H1 (cell line): Measurements from ENCODE around the gene BZW2. TPM values are rescaled to one million over a fixed set of nuclear protein-coding genes. Genes with fewer than 3 reads are reported as not detected.

Experiments used
- CTCF ChIA-PET: fragments of 300-600 bp; sonication (Branson Sonifier 250); formaldehyde crosslinking; loops from one replicate; lab custom pipeline; 2021; ENCODE audit not compliant: partially characterized antibody; lab: Charles Lee
- POLR2A ChIA-PET: fragments of 300-600 bp; sonication (Branson Sonifier 250); formaldehyde crosslinking; loops from one replicate; lab custom pipeline; 2021; ENCODE audit warnings: inconsistent platforms; ENCODE audit not compliant: partially characterized antibody; lab: Charles Lee
- DNase-seq, 2 experiments: peaks; one replicate each; pipeline versions ENCODE4 v3.0.0 to v3.0.0-alpha.2; 2010 to 2022; ENCODE audit warnings: low spot score in 2 of 2, low read depth in 1 of 2, mixed read lengths in 1 of 2
- FAIRE-seq: peaks from 2 replicates; lab custom pipeline; 2011; peaks lifted over from hg19 to GRCh38; lab: Jason Lieb, UNC
- H2AFZ ChIP-seq: 2 replicates; pipeline ENCODE4 v1.8.1; 2012; ENCODE audit warnings: low read length, inconsistent platforms
- H2AK5ac ChIP-seq: 2 replicates; pipeline ENCODE4 v1.6.1; 2013; ENCODE audit warnings: low read depth, low read length
- H2BK120ac ChIP-seq: replicated peaks from 2 replicates; pipeline ENCODE3; 2013; ENCODE audit warnings: low read depth, low read length, inconsistent platforms
- H2BK12ac ChIP-seq: 2 replicates; pipeline ENCODE4 v1.6.1; 2013; ENCODE audit warnings: low read depth, low read length
- H2BK15ac ChIP-seq: 2 replicates; pipeline ENCODE4 v1.6.1; 2013; ENCODE audit warnings: low read length
- H2BK20ac ChIP-seq: 2 replicates; pipeline ENCODE4 v1.6.1; 2013; ENCODE audit warnings: low read length
- H2BK5ac ChIP-seq: 2 replicates; pipeline ENCODE4 v1.6.1; 2013; ENCODE audit warnings: low read depth, low read length
- H3K14ac ChIP-seq: 2 replicates; pipeline ENCODE4 v1.6.1; 2013; ENCODE audit warnings: inconsistent platforms; ENCODE audit not compliant: insufficient read length
- H3K18ac ChIP-seq: 2 replicates; pipeline ENCODE4 v1.6.1; 2013; ENCODE audit warnings: low read length; ENCODE audit errors: extremely low read depth
- H3K23ac ChIP-seq: 2 replicates; pipeline ENCODE4 v1.6.1; 2013; ENCODE audit warnings: inconsistent platforms; ENCODE audit not compliant: insufficient read length
- H3K23me2 ChIP-seq: 2 replicates; pipeline ENCODE4 v1.6.1; 2013; ENCODE audit warnings: low read depth, low read length
- H3K27ac ChIP-seq: 2 replicates; pipeline ENCODE4 v1.6.1; 2011; ENCODE audit warnings: low read depth, low read length, inconsistent platforms
- H3K27me3 ChIP-seq, 4 experiments: replicated peaks in 1 of 4; 1 replicate in 1 of 4; 2 replicates in 3 of 4; pipeline versions ENCODE4 v1.6.1 to v1.8.1; 2011 to 2013; ENCODE audit warnings: low read length in 3 of 4, mild to moderate bottlenecking in 3 of 4, inconsistent platforms in 2 of 4, mixed read lengths in 2 of 4, moderate library complexity in 1 of 4; ENCODE audit not compliant: control insufficient read depth in 3 of 4, insufficient read depth in 3 of 4; ENCODE audit errors: extremely low read depth in 1 of 4
- H3K36me3 ChIP-seq, 4 experiments: 2 replicates each; pipeline versions ENCODE4 v1.6.1 to v1.8.1; 2011 to 2013; ENCODE audit warnings: mild to moderate bottlenecking in 4 of 4, low read length in 3 of 4, moderate library complexity in 2 of 4, control low read depth in 1 of 4, inconsistent platforms in 1 of 4; ENCODE audit not compliant: insufficient read depth in 4 of 4, control insufficient read depth in 2 of 4
- H3K4ac ChIP-seq: replicated peaks from 2 replicates; pipeline ENCODE3; 2013; ENCODE audit warnings: low read length, low read depth, mixed read lengths, inconsistent platforms; ENCODE audit not compliant: insufficient read length
- H3K4me1 ChIP-seq, 4 experiments: replicated peaks in 1 of 4; 1 replicate in 1 of 4; 2 replicates in 3 of 4; pipeline versions ENCODE4 v1.6.1 to v1.8.1; 2011 to 2013; ENCODE audit warnings: low read length in 3 of 4, inconsistent platforms in 2 of 4, mixed read lengths in 1 of 4; ENCODE audit not compliant: insufficient read depth in 4 of 4, control insufficient read depth in 3 of 4
- H3K4me2 ChIP-seq, 2 experiments: 2 replicates each; pipeline versions ENCODE4 v1.6.1 to v1.8.1; 2011 to 2013; ENCODE audit warnings: low read depth in 2 of 2, low read length in 2 of 2, control low read depth in 1 of 2, inconsistent platforms in 1 of 2, mild to moderate bottlenecking in 1 of 2; ENCODE audit not compliant: insufficient read depth in 1 of 2
- H3K4me3 ChIP-seq, 4 experiments: fragments of 200-600, 300-600 bp in 1 of 4; sonication (generic), shearing (Covaris generic), sonication (Bioruptor Twin) in 1 of 4; 2 replicates each; pipeline versions ENCODE4 v1.5.1 to v1.8.1; 2011 to 2016; ENCODE audit warnings: low read length in 4 of 4, low read depth in 3 of 4, control low read depth in 2 of 4, inconsistent platforms in 2 of 4, mild to moderate bottlenecking in 2 of 4, mixed read lengths in 1 of 4, moderate library complexity in 1 of 4; ENCODE audit not compliant: insufficient read depth in 2 of 4; ENCODE audit errors: extremely low read depth in 1 of 4
- H3K56ac ChIP-seq: replicated peaks from 2 replicates; pipeline ENCODE3; 2013; ENCODE audit warnings: low read depth, mild to moderate bottlenecking, mixed read lengths, low read length, inconsistent platforms; ENCODE audit not compliant: insufficient read length
- H3K79me1 ChIP-seq: 2 replicates; pipeline ENCODE4 v1.6.1; 2013; ENCODE audit warnings: low read depth, low read length, control low read depth
- H3K79me2 ChIP-seq, 2 experiments: 2 replicates each; pipeline versions ENCODE4 v1.6.1 to v1.8.1; 2012 to 2013; ENCODE audit warnings: low read length in 2 of 2, mild to moderate bottlenecking in 2 of 2, inconsistent platforms in 1 of 2; ENCODE audit not compliant: insufficient read depth in 2 of 2, control insufficient read depth in 1 of 2
- H3K9ac ChIP-seq, 4 experiments: replicated peaks in 1 of 4; 1 replicate in 1 of 4; 2 replicates in 3 of 4; pipeline versions ENCODE4 v1.6.1 to v1.8.1; 2011 to 2013; ENCODE audit warnings: low read depth in 3 of 4, low read length in 3 of 4, control low read depth in 2 of 4, mild to moderate bottlenecking in 2 of 4, moderate library complexity in 2 of 4, inconsistent platforms in 1 of 4; ENCODE audit errors: extremely low read depth in 1 of 4
- H3K9me3 ChIP-seq, 2 experiments: 2 replicates each; pipeline versions ENCODE4 v1.6.1 to v1.8.1; 2012 to 2013; ENCODE audit warnings: mild to moderate bottlenecking in 2 of 2, moderate library complexity in 2 of 2, control low read depth in 1 of 2, inconsistent platforms in 1 of 2, low read depth in 1 of 2, low read length in 1 of 2, mixed read lengths in 1 of 2; ENCODE audit not compliant: insufficient read depth in 2 of 2
- H4K20me1 ChIP-seq, 2 experiments: replicated peaks in 1 of 2; 2 replicates each; pipeline versions ENCODE3 to v1.8.1; 2011 to 2013; ENCODE audit warnings: inconsistent platforms in 2 of 2, low read length in 2 of 2, mild to moderate bottlenecking in 1 of 2; ENCODE audit not compliant: insufficient read depth in 2 of 2, control insufficient read depth in 1 of 2
- H4K5ac ChIP-seq: 2 replicates; pipeline ENCODE4 v1.6.1; 2013; ENCODE audit warnings: low read length, low read depth, mixed read lengths, inconsistent platforms; ENCODE audit not compliant: insufficient read length
- H4K8ac ChIP-seq: 2 replicates; pipeline ENCODE4 v1.8.0; 2013; ENCODE audit warnings: mild to moderate bottlenecking, moderate library complexity, low read length, inconsistent platforms; ENCODE audit not compliant: insufficient read depth; ENCODE audit errors: extremely low read depth
- H4K91ac ChIP-seq: replicated peaks from 2 replicates; pipeline ENCODE3; 2013; ENCODE audit warnings: low read length, mixed read lengths, inconsistent platforms; ENCODE audit not compliant: insufficient read length
- CBX5 ChIP-seq: fragments of 300-800, 300-1000 bp; sonication (generic); IDR thresholded peaks from 2 replicates; pipeline ENCODE4 v1.7.1; 2016; ENCODE audit warnings: antibody characterized with exemption, low read length, low read depth
- MAFK ChIP-seq: IDR thresholded peaks from 2 replicates; pipeline ENCODE4 v1.6.1; 2012; ENCODE audit warnings: low read depth, mild to moderate bottlenecking, improper control_type of control experiment, low read length
- POU5F1 ChIP-seq: IDR thresholded peaks from 2 replicates; pipeline ENCODE4 v1.6.1; 2011; ENCODE audit warnings: low read depth, mild to moderate bottlenecking, low read length, moderate library complexity
- RAD21 ChIP-seq, 2 experiments: IDR thresholded peaks in 1 of 2; conservative IDR thresholded peaks in 1 of 2; 2 replicates each; pipeline ENCODE4 v1.6.1; 2011; ENCODE audit warnings: low read depth in 2 of 2, low read length in 2 of 2, improper control_type of control experiment in 1 of 2, inconsistent platforms in 1 of 2, mild to moderate bottlenecking in 1 of 2, moderate library complexity in 1 of 2
- RFX5 ChIP-seq: IDR thresholded peaks from 2 replicates; pipeline ENCODE4 v1.6.1; 2011; ENCODE audit warnings: low read depth, low read length, improper control_type of control experiment, borderline replicate concordance
- SAP30 ChIP-seq: fragments of 300-600 bp; sonication (generic); IDR thresholded peaks from 2 replicates; pipeline ENCODE4 v1.7.1; 2012; ENCODE audit warnings: low read length, moderate library complexity, mild to moderate bottlenecking, inconsistent platforms; ENCODE audit not compliant: insufficient read depth, insufficient replicate concordance
- SIN3A ChIP-seq, 2 experiments: IDR thresholded peaks in 1 of 2; conservative IDR thresholded peaks in 1 of 2; 2 replicates each; pipeline ENCODE4 v1.6.1; 2011 to 2012; ENCODE audit warnings: low read length in 2 of 2, improper control_type of control experiment in 1 of 2, low read depth in 1 of 2, mild to moderate bottlenecking in 1 of 2
- TBP ChIP-seq: IDR thresholded peaks from 2 replicates; pipeline ENCODE4 v1.6.1; 2011; ENCODE audit warnings: low read depth, low read length, improper control_type of control experiment
- TCF12 ChIP-seq: IDR thresholded peaks from 2 replicates; pipeline ENCODE4 v1.6.1; 2011; ENCODE audit warnings: low read depth, mild to moderate bottlenecking, low read length
- ZNF274 ChIP-seq: IDR thresholded peaks from 2 replicates; pipeline ENCODE4 v1.7.0; 2012; ENCODE audit warnings: low read length, borderline replicate concordance; ENCODE audit errors: extremely low read depth
- WGBS, 2 experiments: shearing (Covaris generic) in 1 of 2; methylation state at CpG; one replicate each; pipeline versions ENCODE4 v1.1.6 to v1.1.7; 2013 to 2015; ENCODE audit warnings: low lambda C conversion rate in 2 of 2, mixed read lengths in 2 of 2, inconsistent platforms in 1 of 2, low coverage in 1 of 2, missing lambda C conversion rate in 1 of 2; ENCODE audit not compliant: insufficient replicate concordance in 2 of 2, insufficient coverage in 1 of 2, insufficient read length in 1 of 2; ENCODE audit errors: extremely low coverage in 1 of 2, missing lambda C conversion rate in 1 of 2; 5-methylcytosine and 5-hydroxymethylcytosine counted together
- polyA plus RNA-seq, 7 experiments: library from polyadenylated mRNA; depleted of rRNA in 3 of 7; stranded (reverse) in 5 of 7; unstranded in 2 of 7; fragments of >200 nt in 5 of 7; fragments of 200-250 nt in 2 of 7; gene quantifications; 1 replicate in 5 of 7; 2 replicates in 1 of 7; 4 replicates in 1 of 7; pipeline versions ENCODE4 v1.2.1 to v1.2.3, GENCODE V29; 2011 to 2013; ENCODE audit warnings: missing spikeins in 2 of 7, mixed read lengths in 2 of 7
- total RNA-seq: library from RNA; stranded (reverse); fragmentation: NEBNext Ultra II Directional; extraction: Animal tissue kit (Norgen Biotek cat#: 25700); gene quantifications from 2 replicates; pipeline ENCODE4 v1.2.1, GENCODE V29; 2021
- TF ChIP-seq, protein P1 (sequence below), 3 experiments: IDR thresholded peaks; 1 replicate in 2 of 3; 2 replicates in 1 of 3; pipeline versions ENCODE4 v1.5.1 to v1.6.1; 2011; ENCODE audit warnings: low read length in 3 of 3, mild to moderate bottlenecking in 3 of 3, inconsistent platforms in 2 of 3, low read depth in 1 of 3, moderate library complexity in 1 of 3; ENCODE audit not compliant: insufficient read depth in 1 of 3; ENCODE audit errors: control extremely low read depth in 1 of 3

Gene BZW2
- total and polyA plus RNA-seq, 2 of the 8 experiments (the other 6 are each of a cell fraction or from before 2014, with no cell fraction given): 32.3 to 103 TPM

DNA sequence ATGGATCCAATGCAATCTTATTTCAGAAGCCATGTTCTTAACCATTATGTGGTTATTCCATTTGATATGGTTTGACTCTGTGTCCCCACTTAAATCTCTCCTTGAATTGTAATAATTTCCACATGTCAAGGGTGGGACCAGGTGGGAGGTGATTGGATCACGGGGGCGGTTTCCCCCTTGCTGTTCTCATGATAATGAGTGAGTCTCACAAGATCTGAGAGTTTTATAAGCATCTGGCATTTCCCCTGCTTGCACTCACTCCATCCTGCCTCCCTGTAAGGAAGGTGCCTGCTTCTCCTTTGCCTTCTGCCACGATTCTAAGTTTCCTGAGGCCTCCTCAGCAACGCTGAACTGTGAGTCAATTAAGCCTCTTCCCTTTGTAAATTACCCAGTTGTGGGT is 75.6 kb downstream of the BZW2 start:
- no peak overlapping the region for H3K56ac ChIP-seq
- no peak overlapping the region for H2BK5ac ChIP-seq
- no peaks in the 10 kb centered on the region; a peak in 1 of 8 replicates for H3K36me3 ChIP-seq
- H3K9me3 ChIP-seq: no peaks in the 10 kb centered on the region
- DNase-seq (no peak), FAIRE-seq (no peak)
- H4K5ac ChIP-seq: no peak overlapping the region
- no peak overlapping the region for H3K4me3 ChIP-seq
- H3K79me1 ChIP-seq: no peaks in the 10 kb centered on the region
- H3K23ac ChIP-seq: no peak overlapping the region
- H4K8ac ChIP-seq: no peak overlapping the region
- no peak overlapping the region for H2BK15ac ChIP-seq
- H3K79me2 ChIP-seq: no peaks in the 10 kb centered on the region
- no peaks in the 10 kb centered on the region for H3K4me1 ChIP-seq
- POLR2A ChIA-PET: interaction anchor here (0.9 kb wide), 1 partner anchor 12 kb away, joined by 6 read pairs; no protein-coding TSS in a partner anchor
- H4K91ac ChIP-seq: no peak overlapping the region
- no peak overlapping the region for H2BK12ac ChIP-seq
- no peak overlapping the region for H2AFZ ChIP-seq
- no peak overlapping the region for H3K4ac ChIP-seq
- H3K4me2 ChIP-seq: no peak overlapping the region
- WGBS, 2 experiments: 78% methylated on average over 4 of the region's 4 CpGs; no CpG with 5 or more reads in 1 of the 2 experiments
- no peaks in the 10 kb centered on the region for H3K23me2 ChIP-seq
- H3K27ac ChIP-seq: no peak overlapping the region
- no peak overlapping the region for H2AK5ac ChIP-seq
- H2BK20ac ChIP-seq: no peak overlapping the region
- CTCF ChIA-PET: interaction anchor here (0.7 to 1.4 kb wide), 2 partner anchors 14 to 62 kb away, joined by 3 read pairs; no protein-coding TSS in a partner anchor
- no peaks in the 10 kb centered on the region for H4K20me1 ChIP-seq
- H3K14ac ChIP-seq: no peak overlapping the region
- H2BK120ac ChIP-seq: no peak overlapping the region
- no peak overlapping the region for H3K9ac ChIP-seq
- H3K27me3 ChIP-seq: no peaks in the 10 kb centered on the region
- no peak overlapping the region for H3K18ac ChIP-seq
- TF ChIP-seq ZNF274: no peak
- TF ChIP-seq POU5F1: no peak
- no peak for TF ChIP-seq CBX5
- TF ChIP-seq MAFK: no peak
- TF ChIP-seq, protein P1, sequence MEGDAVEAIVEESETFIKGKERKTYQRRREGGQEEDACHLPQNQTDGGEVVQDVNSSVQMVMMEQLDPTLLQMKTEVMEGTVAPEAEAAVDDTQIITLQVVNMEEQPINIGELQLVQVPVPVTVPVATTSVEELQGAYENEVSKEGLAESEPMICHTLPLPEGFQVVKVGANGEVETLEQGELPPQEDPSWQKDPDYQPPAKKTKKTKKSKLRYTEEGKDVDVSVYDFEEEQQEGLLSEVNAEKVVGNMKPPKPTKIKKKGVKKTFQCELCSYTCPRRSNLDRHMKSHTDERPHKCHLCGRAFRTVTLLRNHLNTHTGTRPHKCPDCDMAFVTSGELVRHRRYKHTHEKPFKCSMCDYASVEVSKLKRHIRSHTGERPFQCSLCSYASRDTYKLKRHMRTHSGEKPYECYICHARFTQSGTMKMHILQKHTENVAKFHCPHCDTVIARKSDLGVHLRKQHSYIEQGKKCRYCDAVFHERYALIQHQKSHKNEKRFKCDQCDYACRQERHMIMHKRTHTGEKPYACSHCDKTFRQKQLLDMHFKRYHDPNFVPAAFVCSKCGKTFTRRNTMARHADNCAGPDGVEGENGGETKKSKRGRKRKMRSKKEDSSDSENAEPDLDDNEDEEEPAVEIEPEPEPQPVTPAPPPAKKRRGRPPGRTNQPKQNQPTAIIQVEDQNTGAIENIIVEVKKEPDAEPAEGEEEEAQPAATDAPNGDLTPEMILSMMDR (IDR thresholded peaks at IDR 0.05; ENCODE audit: control extremely low read depth in 1 of 3, insufficient read depth in 1 of 3, low read depth in 1 of 3, low read length in 3 of 3): no peak
- no peak for TF ChIP-seq SIN3A (conservative IDR thresholded peaks at IDR 0.05 in 1 of 2, IDR thresholded peaks at IDR 0.05 in 1 of 2; ENCODE audit: low read depth in 1 of 2, low read length in 2 of 2)
- no peak for TF ChIP-seq RAD21 (IDR thresholded peaks at IDR 0.05 in 1 of 2, conservative IDR thresholded peaks at IDR 0.05 in 1 of 2; ENCODE audit: low read depth in 2 of 2, low read length in 2 of 2)
- TF ChIP-seq SAP30: no peak
- no peak for TF ChIP-seq TCF12
- no peak for TF ChIP-seq RFX5
- TF ChIP-seq TBP: no peak
